Breast epithelium (tissue), 3 donors: ENCODE measurements around the gene KSR2.

Source experiments
- POLR2A ChIP-seq: fragments of 450-650 bp; IDR thresholded peaks from one replicate; pipeline ENCODE4 v1.6.1; 2016; ENCODE audit warnings: antibody characterized with exemption, mild to moderate bottlenecking, moderate library complexity
- POLR2AphosphoS5 ChIP-seq, 3 donors: sonication (generic); formaldehyde crosslinking; IDR thresholded peaks; one replicate each; pipeline ENCODE4 v1.6.1; 2017; ENCODE audit warnings: antibody characterized with exemption in 3 of 3

DNA sequence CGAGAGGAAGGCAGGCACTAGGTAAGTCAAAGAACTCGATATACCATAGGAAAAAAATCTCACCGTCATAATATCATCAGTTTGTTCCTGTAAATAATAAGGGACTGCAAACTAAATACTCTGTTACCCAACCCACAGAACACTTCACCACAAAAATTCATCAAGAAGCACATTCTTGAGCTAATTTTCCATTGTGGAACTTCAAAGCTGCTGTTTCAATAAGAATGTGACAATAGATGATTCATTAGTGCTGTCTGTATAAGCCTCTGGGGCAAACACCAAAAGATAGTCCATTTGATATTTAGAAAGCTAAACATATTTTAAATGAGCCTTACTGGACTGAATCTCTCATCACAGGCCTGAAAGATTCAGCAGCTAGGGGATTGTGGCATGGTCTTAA is 219.4 kb downstream of the KSR2 start:
- TF ChIP-seq POLR2A, result no peak
- TF ChIP-seq POLR2AphosphoS5 (IDR thresholded peaks at IDR 0.05), result no peak
